SH-SY5Y (cell line): ENCODE data around the gene EPHA10.

ENCODE experiments used
- GATA2 ChIP-seq: IDR thresholded peaks from 2 replicates; pipeline ENCODE4 v1.6.1; 2011; ENCODE audit warnings: mild to moderate bottlenecking, low read depth, low read length
- GATA3 ChIP-seq: IDR thresholded peaks from 2 replicates; pipeline ENCODE4 v1.6.1; 2011; ENCODE audit warnings: low read depth, mild to moderate bottlenecking, low read length, moderate library complexity

GRCh38 chr1:37682334-37682987, 82.5 kb downstream of the EPHA10 start:
- TF ChIP-seq GATA2 (no peak), GATA3 (no peak)
